SK-N-SH treated with all-trans-retinoic acid at 6 μM for 48 hours (cell line): Measurements from ENCODE around the gene ERFE.
A peak's percentile ranks its signal among the peaks of the same experiment; 100 is the strongest.

Experiments
- ATAC-seq: fragments of 200-7000 bp; cut with Tn5 transposase; 3 replicates; pipeline ENCODE4 v1.9.1; 2020; ENCODE audit warnings: mild to moderate bottlenecking, moderate library complexity
- ARNTL ChIP-seq: fragments of 450-650 bp; formaldehyde crosslinking; IDR thresholded peaks from 2 replicates; pipeline ENCODE4 v1.5.0; 2020; ENCODE audit warnings: low read depth, mild to moderate bottlenecking, moderate library complexity, borderline replicate concordance
- BACH2 ChIP-seq: fragments of 250-450 bp; sonication (Bioruptor Pico); IDR thresholded peaks from 2 replicates; pipeline ENCODE4 v1.9.0; 2021; ENCODE audit warnings: mild to moderate bottlenecking, borderline replicate concordance
- CREB5 ChIP-seq: fragments of 250-450 bp; sonication (Bioruptor Pico); IDR thresholded peaks from 2 replicates; pipeline ENCODE4 v1.5.1; 2020; ENCODE audit warnings: low read depth, mild to moderate bottlenecking, moderate library complexity
- CSDC2 ChIP-seq: fragments of 250-450 bp; sonication (Bioruptor Pico); IDR thresholded peaks from 2 replicates; pipeline ENCODE4 v1.5.0; 2020; ENCODE audit warnings: mild to moderate bottlenecking, moderate library complexity
- ESRRG ChIP-seq: fragments of 250-450 bp; sonication (Bioruptor Pico); IDR thresholded peaks from 2 replicates; pipeline ENCODE4 v1.6.1; 2021; ENCODE audit warnings: mild to moderate bottlenecking
- ISL1 ChIP-seq: fragments of 250-450 bp; sonication (Bioruptor Pico); IDR thresholded peaks from 2 replicates; pipeline ENCODE4 v2.1.2; 2022; ENCODE audit warnings: mild to moderate bottlenecking, moderate library complexity
- OSR1 ChIP-seq: fragments of 250-450 bp; sonication (Bioruptor Pico); IDR thresholded peaks from 2 replicates; pipeline ENCODE4 v1.8.0; 2022; ENCODE audit warnings: moderate library complexity, mild to moderate bottlenecking, inconsistent platforms
- POU6F1 ChIP-seq: fragments of 250-450 bp; sonication (Bioruptor Pico); IDR thresholded peaks from 2 replicates; pipeline ENCODE4 v1.8.0; 2021; ENCODE audit warnings: low read depth, mild to moderate bottlenecking, moderate library complexity, borderline replicate concordance
- PPARA ChIP-seq: fragments of 250-450 bp; sonication (Bioruptor Pico); IDR thresholded peaks from 2 replicates; pipeline ENCODE4 v1.5.0; 2020; ENCODE audit warnings: mild to moderate bottlenecking, borderline replicate concordance
- SNAI2 ChIP-seq: fragments of 250-450 bp; sonication (Bioruptor Pico); IDR thresholded peaks from 2 replicates; pipeline ENCODE4 v1.5.0; 2020; ENCODE audit warnings: mild to moderate bottlenecking, moderate library complexity
- TCF4 ChIP-seq: fragments of 250-450 bp; sonication (Bioruptor Pico); IDR thresholded peaks from 2 replicates; pipeline ENCODE4 v1.8.0; 2021; ENCODE audit warnings: mild to moderate bottlenecking, moderate library complexity, borderline replicate concordance
- TOX ChIP-seq: fragments of 250-450 bp; sonication (Bioruptor Pico); IDR thresholded peaks from 2 replicates; pipeline ENCODE4 v1.8.0; 2021; ENCODE audit warnings: mild to moderate bottlenecking, moderate library complexity, borderline replicate concordance
- ZC3H10 ChIP-seq: fragments of 250-450 bp; sonication (Bioruptor Pico); IDR thresholded peaks from 2 replicates; pipeline ENCODE4 v1.5.1; 2021; ENCODE audit warnings: mild to moderate bottlenecking, moderate library complexity
- ZFP3 ChIP-seq: fragments of 250-450 bp; sonication (Bioruptor Pico); IDR thresholded peaks from 2 replicates; pipeline ENCODE4 v1.5.0; 2020; ENCODE audit warnings: mild to moderate bottlenecking, moderate library complexity
- ZFP30 ChIP-seq: fragments of 450-650 bp; formaldehyde crosslinking; IDR thresholded peaks from 2 replicates; pipeline ENCODE4 v1.5.0; 2022; ENCODE audit warnings: mild to moderate bottlenecking, moderate library complexity
- ZNF565 ChIP-seq: fragments of 450-650 bp; formaldehyde crosslinking; conservative IDR thresholded peaks from 2 replicates; pipeline ENCODE4 v1.5.0; 2020; ENCODE audit warnings: low read depth, mild to moderate bottlenecking, moderate library complexity
- ZNF70 ChIP-seq: fragments of 450-650 bp; formaldehyde crosslinking; IDR thresholded peaks from 2 replicates; pipeline ENCODE4 v1.5.0; 2020; ENCODE audit warnings: mild to moderate bottlenecking, moderate library complexity
- ZNF8 ChIP-seq: fragments of 450-650 bp; formaldehyde crosslinking; IDR thresholded peaks from 2 replicates; pipeline ENCODE4 v1.5.0; 2020; ENCODE audit warnings: mild to moderate bottlenecking, moderate library complexity
- TF ChIP-seq, protein P1 (sequence below): fragments of 250-450 bp; sonication (Bioruptor Pico); IDR thresholded peaks from 2 replicates; pipeline ENCODE4 v1.5.1; 2021; ENCODE audit warnings: mild to moderate bottlenecking, moderate library complexity
- TF ChIP-seq, protein P2 (sequence below): fragments of 250-450 bp; sonication (Bioruptor Pico); IDR thresholded peaks from 2 replicates; pipeline ENCODE4 v1.8.0; 2020; ENCODE audit warnings: mild to moderate bottlenecking, moderate library complexity, borderline replicate concordance

ERFE gene

DNA sequence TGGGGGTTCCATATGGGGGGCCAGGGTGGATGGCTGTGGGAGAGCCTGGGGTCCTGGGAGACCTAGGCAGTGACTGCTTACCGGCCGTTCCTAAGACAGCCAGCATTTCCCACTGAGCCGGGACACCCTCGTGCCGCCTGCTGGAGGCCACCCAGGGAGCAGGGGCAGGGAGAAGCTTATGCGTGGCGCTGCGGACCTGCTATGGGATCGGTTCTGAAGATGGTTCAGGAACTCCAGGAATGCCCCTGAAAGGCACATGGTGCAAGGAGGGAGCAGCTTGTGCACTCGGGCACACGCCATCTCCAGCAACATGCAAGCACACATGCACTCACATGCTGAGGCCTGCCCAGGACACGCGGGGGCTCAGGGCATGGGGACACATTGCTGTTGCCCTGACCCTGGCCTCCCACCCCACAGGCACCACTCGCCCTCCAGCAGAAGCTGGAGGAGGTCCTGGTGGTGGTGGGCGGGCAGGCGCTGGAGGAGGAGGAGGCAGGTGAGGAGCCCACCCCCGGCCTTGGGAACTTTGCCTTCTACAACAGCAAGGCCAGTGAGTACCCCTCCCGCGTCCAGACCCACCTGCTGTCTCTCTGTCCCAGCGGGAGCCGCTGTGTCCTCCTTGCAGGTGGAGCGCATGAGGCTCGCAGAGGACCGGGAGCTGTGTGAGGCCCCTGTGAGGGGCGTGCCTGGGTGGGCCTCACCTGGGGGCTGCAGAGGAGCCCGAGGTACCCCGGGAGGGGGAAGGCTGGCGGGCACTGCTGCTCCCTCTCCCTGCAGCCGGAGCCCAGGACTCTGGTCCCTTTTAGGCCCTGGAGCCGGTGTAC lies 16.2 kb upstream of the ERFE start (continued):
- TF ChIP-seq, protein P1, sequence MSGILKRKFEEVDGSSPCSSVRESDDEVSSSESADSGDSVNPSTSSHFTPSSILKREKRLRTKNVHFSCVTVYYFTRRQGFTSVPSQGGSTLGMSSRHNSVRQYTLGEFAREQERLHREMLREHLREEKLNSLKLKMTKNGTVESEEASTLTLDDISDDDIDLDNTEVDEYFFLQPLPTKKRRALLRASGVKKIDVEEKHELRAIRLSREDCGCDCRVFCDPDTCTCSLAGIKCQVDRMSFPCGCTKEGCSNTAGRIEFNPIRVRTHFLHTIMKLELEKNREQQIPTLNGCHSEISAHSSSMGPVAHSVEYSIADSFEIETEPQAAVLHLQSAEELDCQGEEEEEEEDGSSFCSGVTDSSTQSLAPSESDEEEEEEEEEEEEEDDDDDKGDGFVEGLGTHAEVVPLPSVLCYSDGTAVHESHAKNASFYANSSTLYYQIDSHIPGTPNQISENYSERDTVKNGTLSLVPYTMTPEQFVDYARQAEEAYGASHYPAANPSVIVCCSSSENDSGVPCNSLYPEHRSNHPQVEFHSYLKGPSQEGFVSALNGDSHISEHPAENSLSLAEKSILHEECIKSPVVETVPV (CRISPR knock-in tag) = no peak

- ATAC-seq = peak; percentile 62
- TF ChIP-seq, protein P2, sequence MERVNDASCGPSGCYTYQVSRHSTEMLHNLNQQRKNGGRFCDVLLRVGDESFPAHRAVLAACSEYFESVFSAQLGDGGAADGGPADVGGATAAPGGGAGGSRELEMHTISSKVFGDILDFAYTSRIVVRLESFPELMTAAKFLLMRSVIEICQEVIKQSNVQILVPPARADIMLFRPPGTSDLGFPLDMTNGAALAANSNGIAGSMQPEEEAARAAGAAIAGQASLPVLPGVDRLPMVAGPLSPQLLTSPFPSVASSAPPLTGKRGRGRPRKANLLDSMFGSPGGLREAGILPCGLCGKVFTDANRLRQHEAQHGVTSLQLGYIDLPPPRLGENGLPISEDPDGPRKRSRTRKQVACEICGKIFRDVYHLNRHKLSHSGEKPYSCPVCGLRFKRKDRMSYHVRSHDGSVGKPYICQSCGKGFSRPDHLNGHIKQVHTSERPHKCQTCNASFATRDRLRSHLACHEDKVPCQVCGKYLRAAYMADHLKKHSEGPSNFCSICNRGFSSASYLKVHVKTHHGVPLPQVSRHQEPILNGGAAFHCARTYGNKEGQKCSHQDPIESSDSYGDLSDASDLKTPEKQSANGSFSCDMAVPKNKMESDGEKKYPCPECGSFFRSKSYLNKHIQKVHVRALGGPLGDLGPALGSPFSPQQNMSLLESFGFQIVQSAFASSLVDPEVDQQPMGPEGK (CRISPR knock-in tag) = no peak
- TF ChIP-seq ZNF565 (CRISPR knock-in tag) (no peak), ESRRG (CRISPR knock-in tag) (no peak), TOX (CRISPR knock-in tag) (no peak), ARNTL (no peak), ZFP30 (CRISPR knock-in tag) (no peak), OSR1 (CRISPR knock-in tag) (no peak), ZNF70 (no peak), CREB5 (CRISPR knock-in tag) (no peak), ZFP3 (CRISPR knock-in tag) (no peak), TCF4 (CRISPR knock-in tag) (no peak)
Measured at GRCh38 chr2:238143239-238143951, 15.4 kb upstream of the ERFE start.

- no peak for ATAC-seq
Measured at GRCh38 chr2:238144262-238144661, 14.5 kb upstream of the ERFE start.

GRCh38 chr2:238145046-238145445 lies 13.7 kb upstream of the ERFE start:
- no peak for TF ChIP-seq CREB5 (CRISPR knock-in tag)
- TF ChIP-seq ZNF8 (CRISPR knock-in tag) = no peak
- no peak for TF ChIP-seq ISL1
- TF ChIP-seq SNAI2 (CRISPR knock-in tag) = no peak
- TF ChIP-seq PPARA (CRISPR knock-in tag) = no peak
- TF ChIP-seq ZC3H10 = no peak
- TF ChIP-seq TCF4 (CRISPR knock-in tag) = no peak
- TF ChIP-seq POU6F1 (CRISPR knock-in tag) = no peak
- TF ChIP-seq CSDC2 (CRISPR knock-in tag) = no peak
- TF ChIP-seq ESRRG (CRISPR knock-in tag) = no peak
- ATAC-seq = no peak

More at GRCh38 chr2:238144262-238144661, 14.5 kb upstream of the ERFE start:
- no peak for TF ChIP-seq ISL1
- TF ChIP-seq ZC3H10 = no peak
- TF ChIP-seq BACH2 = no peak
